ENCODE results near the gene VDAC2.

VDAC2 gene

GRCh38 chr10:75235375-75236177 lies 25.0 kb downstream of the VDAC2 start, which contains the start of gene COMTD1 (continued):
- TF ChIP-seq ZSCAN4 (tag by site-specific recombination; IDR thresholded peaks at IDR 0.05): no peak
- no peak for TF ChIP-seq ZNF132 (tag by site-specific recombination; IDR thresholded peaks at IDR 0.05; ENCODE audit: borderline replicate concordance)
- no peak for TF ChIP-seq ZNF664 (tag by site-specific recombination; IDR thresholded peaks at IDR 0.05)
- TF ChIP-seq ZNF362 (tag by site-specific recombination; IDR thresholded peaks at IDR 0.05): no peak
- TF ChIP-seq ATF2 (tag by site-specific recombination; IDR thresholded peaks at IDR 0.05; ENCODE audit: low read depth): no peak
- TF ChIP-seq ZNF37A (tag by site-specific recombination; IDR thresholded peaks at IDR 0.05): peak; percentile 49; the same call in 1 of the 2 replicates
- 0 out of 2 replicates have a peak, but pooled peaks have one; percentile 17 for TF ChIP-seq ZNF2 (tag by site-specific recombination; IDR thresholded peaks at IDR 0.05)
- peak; percentile 92 for TF ChIP-seq ZNF423 (tag by site-specific recombination; IDR thresholded peaks at IDR 0.05)
- peak; percentile 54; the same call in 1 of the 2 replicates for TF ChIP-seq ZNF600 (tag by site-specific recombination; IDR thresholded peaks at IDR 0.05)
- TF ChIP-seq ZBTB17 (tag by site-specific recombination; IDR thresholded peaks at IDR 0.05): peak; percentile 63; the same call in 1 of the 2 replicates
- no peak for TF ChIP-seq ZNF521 (tag by site-specific recombination; IDR thresholded peaks at IDR 0.05)
- TF ChIP-seq ZNF391 (tag by site-specific recombination; IDR thresholded peaks at IDR 0.05; ENCODE audit: borderline replicate concordance, low read depth): peak; percentile 87
- TF ChIP-seq, protein P1, sequence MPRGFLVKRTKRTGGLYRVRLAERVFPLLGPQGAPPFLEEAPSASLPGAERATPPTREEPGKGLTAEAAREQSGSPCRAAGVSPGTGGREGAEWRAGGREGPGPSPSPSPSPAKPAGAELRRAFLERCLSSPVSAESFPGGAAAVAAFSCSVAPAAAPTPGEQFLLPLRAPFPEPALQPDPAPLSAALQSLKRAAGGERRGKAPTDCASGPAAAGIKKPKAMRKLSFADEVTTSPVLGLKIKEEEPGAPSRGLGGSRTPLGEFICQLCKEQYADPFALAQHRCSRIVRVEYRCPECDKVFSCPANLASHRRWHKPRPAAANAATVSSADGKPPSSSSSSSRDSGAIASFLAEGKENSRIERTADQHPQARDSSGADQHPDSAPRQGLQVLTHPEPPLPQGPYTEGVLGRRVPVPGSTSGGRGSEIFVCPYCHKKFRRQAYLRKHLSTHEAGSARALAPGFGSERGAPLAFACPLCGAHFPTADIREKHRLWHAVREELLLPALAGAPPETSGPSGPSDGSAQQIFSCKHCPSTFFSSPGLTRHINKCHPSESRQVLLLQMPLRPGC (tag by site-specific recombination; IDR thresholded peaks at IDR 0.05): no peak
- no peak for TF ChIP-seq ZNF426 (tag by site-specific recombination; IDR thresholded peaks at IDR 0.05)
- peak; percentile 81 for TF ChIP-seq ZNF324 (tag by site-specific recombination; IDR thresholded peaks at IDR 0.05)
- peak; percentile 97 for TF ChIP-seq ZNF654 (tag by site-specific recombination; IDR thresholded peaks at IDR 0.05; ENCODE audit: low read depth)
- peak; percentile 99 for TF ChIP-seq KLF1 (tag by site-specific recombination; IDR thresholded peaks at IDR 0.05)
- TF ChIP-seq ZNF792 (tag by site-specific recombination; IDR thresholded peaks at IDR 0.05): no peak
- peak; percentile 96 for TF ChIP-seq ZBTB8A (tag by site-specific recombination; IDR thresholded peaks at IDR 0.05)
- 0 out of 2 replicates have a peak, but pooled peaks have one; percentile 29 for TF ChIP-seq ZSCAN23 (tag by site-specific recombination; IDR thresholded peaks at IDR 0.05)
- no peak for TF ChIP-seq ZNF280D (tag by site-specific recombination; IDR thresholded peaks at IDR 0.05)
- TF ChIP-seq MYNN (tag by site-specific recombination; IDR thresholded peaks at IDR 0.05; ENCODE audit: borderline replicate concordance): no peak
- no peak for TF ChIP-seq ZNF140 (tag by site-specific recombination; IDR thresholded peaks at IDR 0.05)
- 0 out of 2 replicates have a peak, but pooled peaks have one; percentile 65 for TF ChIP-seq ZNF184 (tag by site-specific recombination; IDR thresholded peaks at IDR 0.05)
- no peak for TF ChIP-seq RBAK (tag by site-specific recombination; IDR thresholded peaks at IDR 0.05)
- TF ChIP-seq ZNF155 (tag by site-specific recombination; IDR thresholded peaks at IDR 0.05): no peak
- TF ChIP-seq ZNF791 (tag by site-specific recombination; IDR thresholded peaks at IDR 0.05): no peak
- no peak for TF ChIP-seq OSR2 (tag by site-specific recombination; IDR thresholded peaks at IDR 0.05)
- no peak for TF ChIP-seq ZNF404 (tag by site-specific recombination; IDR thresholded peaks at IDR 0.05)
- TF ChIP-seq ZNF529 (tag by site-specific recombination; IDR thresholded peaks at IDR 0.05; ENCODE audit: insufficient replicate concordance): no peak
- TF ChIP-seq ZNF335 (tag by site-specific recombination; conservative IDR thresholded peaks at IDR 0.05): peak; percentile 100
- no peak for TF ChIP-seq ZFP41 (tag by site-specific recombination; IDR thresholded peaks at IDR 0.05; ENCODE audit: borderline replicate concordance)
- TF ChIP-seq ZIC2 (tag by site-specific recombination; IDR thresholded peaks at IDR 0.05): peak; percentile 94
